ENCODE data around the gene MRPL44. TPM values are rescaled to one million over a fixed set of nuclear protein-coding genes. Genes with fewer than 3 reads are reported as not detected.

Gene MRPL44
- total and polyA plus RNA-seq, 2 donors (not counting 1 experiment from before 2014, with no cell fraction given), result 27.4 to 34.0 TPM

GRCh38 chr2:223916181-223916920, 40.9 kb upstream of the MRPL44 start:
- H3K79me2 ChIP-seq (ENCODE audit: control insufficient read depth, insufficient read depth, low read length), result peaks cover 34% of the 10 kb centered on the region
- H4K20me1 ChIP-seq (ENCODE audit: control insufficient read depth, extremely low read depth, insufficient read depth, low read length), result peaks cover 1% of the 10 kb centered on the region
- H3K9me3 ChIP-seq (ENCODE audit: control insufficient read depth, insufficient read depth, low read depth, low read length), result no peaks in the 10 kb centered on the region
- H3K27ac ChIP-seq (ENCODE audit: insufficient read depth, low read length), result no peak overlapping the region
- peaks cover 4% of the 10 kb centered on the region for H3K36me3 ChIP-seq (ENCODE audit: control insufficient read depth, insufficient read depth, low read length)
- TF ChIP-seq EZH2 (IDR thresholded peaks at IDR 0.05; ENCODE audit: low read length, missing control alignments), result no peak
- no peak for TF ChIP-seq CTCF (conservative IDR thresholded peaks at IDR 0.05 in 1 of 2, IDR thresholded peaks at IDR 0.05 in 1 of 2; ENCODE audit: low read depth in 1 of 2, low read length in 2 of 2)
- no peak overlapping the region for H3K9ac ChIP-seq (ENCODE audit: insufficient read depth, low read length)
- no peak overlapping the region for H2AFZ ChIP-seq (ENCODE audit: low read length)
- H3K4me3 ChIP-seq (replicated peaks in 1 of 4; ENCODE audit: control extremely low read depth in 1 of 4, insufficient read depth in 1 of 4, low read depth in 3 of 4, low read length in 4 of 4), result no peak overlapping the region
- H3K4me2 ChIP-seq (ENCODE audit: extremely low read depth, insufficient read depth, low read length), result no peak overlapping the region
- peaks cover 4% of the 10 kb centered on the region for H3K4me1 ChIP-seq (ENCODE audit: control insufficient read depth, extremely low read depth, insufficient read depth, low read length)
- DNase-seq (ENCODE audit: low read depth in 2 of 2), result no peak
- no peaks in the 10 kb centered on the region for H3K27me3 ChIP-seq (ENCODE audit: control insufficient read depth, insufficient read depth, low read length)

GRCh38 chr2:223918671-223919134, 38.6 kb upstream of the MRPL44 start:
- H3K4me3 ChIP-seq (replicated peaks in 1 of 4; ENCODE audit: control extremely low read depth in 1 of 4, insufficient read depth in 1 of 4, low read depth in 3 of 4, low read length in 4 of 4), result no peak overlapping the region
- peaks cover 4% of the 10 kb centered on the region for H3K4me1 ChIP-seq (ENCODE audit: control insufficient read depth, extremely low read depth, insufficient read depth, low read length)
- no peak overlapping the region for H3K4me2 ChIP-seq (ENCODE audit: extremely low read depth, insufficient read depth, low read length)
- H3K27ac ChIP-seq (ENCODE audit: insufficient read depth, low read length), result no peak overlapping the region
- no peak overlapping the region for H2AFZ ChIP-seq (ENCODE audit: low read length)
- H3K36me3 ChIP-seq (ENCODE audit: control insufficient read depth, insufficient read depth, low read length), result peaks cover 4% of the 10 kb centered on the region
- H3K79me2 ChIP-seq (ENCODE audit: control insufficient read depth, insufficient read depth, low read length), result peaks cover 42% of the 10 kb centered on the region
- H4K20me1 ChIP-seq (ENCODE audit: control insufficient read depth, extremely low read depth, insufficient read depth, low read length), result peaks cover 1% of the 10 kb centered on the region
- H3K9me3 ChIP-seq (ENCODE audit: control insufficient read depth, insufficient read depth, low read depth, low read length), result no peaks in the 10 kb centered on the region
- TF ChIP-seq EZH2 (IDR thresholded peaks at IDR 0.05; ENCODE audit: low read length, missing control alignments) (no peak), CTCF (conservative IDR thresholded peaks at IDR 0.05 in 1 of 2, IDR thresholded peaks at IDR 0.05 in 1 of 2; ENCODE audit: low read depth in 1 of 2, low read length in 2 of 2) (no peak)
- no peaks in the 10 kb centered on the region for H3K27me3 ChIP-seq (ENCODE audit: control insufficient read depth, insufficient read depth, low read length)
- no peak overlapping the region for H3K9ac ChIP-seq (ENCODE audit: insufficient read depth, low read length)
- no peak for DNase-seq (ENCODE audit: low read depth in 2 of 2)

- Histone ChIP-seq H3K9me3 (ENCODE audit: control insufficient read depth, insufficient read depth, low read depth, low read length) (no peaks in the 10 kb centered on the region), H2AFZ (ENCODE audit: low read length) (no peak overlapping the region), H4K20me1 (ENCODE audit: control insufficient read depth, extremely low read depth, insufficient read depth, low read length) (no peaks in the 10 kb centered on the region), H3K27ac (ENCODE audit: insufficient read depth, low read length) (no peak overlapping the region), H3K79me2 (ENCODE audit: control insufficient read depth, insufficient read depth, low read length) (peaks cover 48% of the 10 kb centered on the region), H3K4me3 (replicated peaks in 1 of 4; ENCODE audit: control extremely low read depth in 1 of 4, insufficient read depth in 1 of 4, low read depth in 3 of 4, low read length in 4 of 4) (no peak overlapping the region), H3K4me1 (ENCODE audit: control insufficient read depth, extremely low read depth, insufficient read depth, low read length) (no peaks in the 10 kb centered on the region), H3K9ac (ENCODE audit: insufficient read depth, low read length) (no peak overlapping the region), H3K36me3 (ENCODE audit: control insufficient read depth, insufficient read depth, low read length) (peaks cover 4% of the 10 kb centered on the region), H3K4me2 (ENCODE audit: extremely low read depth, insufficient read depth, low read length) (no peak overlapping the region), H3K27me3 (ENCODE audit: control insufficient read depth, insufficient read depth, low read length) (no peaks in the 10 kb centered on the region)
- no peak for DNase-seq (ENCODE audit: low read depth in 2 of 2)
- TF ChIP-seq CTCF (conservative IDR thresholded peaks at IDR 0.05 in 1 of 2, IDR thresholded peaks at IDR 0.05 in 1 of 2; ENCODE audit: low read depth in 1 of 2, low read length in 2 of 2) (peak in 1 of 2 donors; percentile 3), EZH2 (IDR thresholded peaks at IDR 0.05; ENCODE audit: low read length, missing control alignments) (no peak)
Measured at GRCh38 chr2:223920109-223920508, 37.2 kb upstream of the MRPL44 start.
